Activated CD8-positive, alpha-beta memory T cell treated with anti-CD3 and anti-CD28 coated beads, Interleukin-2, amount 10 ng/mL, durations not matched to agents 7 days and 5 days (primary cell): Measurements from ENCODE around the gene BHMT2. TPM values are rescaled to one million over a fixed set of nuclear protein-coding genes. Genes with fewer than 3 reads are reported as not detected.

Experiments
- ATAC-seq: fragments of 150-1000 bp; cut with Tn5 transposase; one replicate; pipeline ENCODE4 v1.10.0; 2021; ENCODE audit warnings: moderate library complexity
- CTCF ChIA-PET: fragments of 350-600 bp; sonication (Branson Sonifier 250); formaldehyde crosslinking; loops from one replicate; lab custom pipeline; 2021; ENCODE audit warnings: antibody characterized with exemption; lab: Charles Lee
- DNase-seq: peaks from one replicate; pipeline ENCODE4 v3.0.0-alpha.2; 2020
- H3K27ac Mint-ChIP-seq: one replicate; pipeline ENCODE4 v1.8.0; 2021; ENCODE audit warnings: mild to moderate bottlenecking, mixed read lengths
- H3K27me3 Mint-ChIP-seq: one replicate; pipeline ENCODE4 v1.8.0; 2021; ENCODE audit warnings: mixed read lengths
- H3K36me3 Mint-ChIP-seq: one replicate; pipeline ENCODE4 v1.8.0; 2021; ENCODE audit warnings: mild to moderate bottlenecking, mixed read lengths
- H3K4me1 Mint-ChIP-seq: one replicate; pipeline ENCODE4 v1.8.0; 2021; ENCODE audit warnings: mixed read lengths
- H3K4me3 Mint-ChIP-seq: one replicate; pipeline ENCODE4 v1.8.0; 2021; ENCODE audit warnings: mild to moderate bottlenecking, moderate library complexity, mixed read lengths
- H3K9me3 Mint-ChIP-seq: one replicate; pipeline ENCODE4 v1.8.0; 2022; ENCODE audit warnings: low read depth, mixed read lengths
- total RNA-seq, 2 experiments: library from RNA; stranded (reverse); gene quantifications; one replicate each; pipeline ENCODE4 v1.2.3, GENCODE V29; 2021

BHMT2 gene
- total RNA-seq, 2 experiments from 2014 or later: not detected

DNA sequence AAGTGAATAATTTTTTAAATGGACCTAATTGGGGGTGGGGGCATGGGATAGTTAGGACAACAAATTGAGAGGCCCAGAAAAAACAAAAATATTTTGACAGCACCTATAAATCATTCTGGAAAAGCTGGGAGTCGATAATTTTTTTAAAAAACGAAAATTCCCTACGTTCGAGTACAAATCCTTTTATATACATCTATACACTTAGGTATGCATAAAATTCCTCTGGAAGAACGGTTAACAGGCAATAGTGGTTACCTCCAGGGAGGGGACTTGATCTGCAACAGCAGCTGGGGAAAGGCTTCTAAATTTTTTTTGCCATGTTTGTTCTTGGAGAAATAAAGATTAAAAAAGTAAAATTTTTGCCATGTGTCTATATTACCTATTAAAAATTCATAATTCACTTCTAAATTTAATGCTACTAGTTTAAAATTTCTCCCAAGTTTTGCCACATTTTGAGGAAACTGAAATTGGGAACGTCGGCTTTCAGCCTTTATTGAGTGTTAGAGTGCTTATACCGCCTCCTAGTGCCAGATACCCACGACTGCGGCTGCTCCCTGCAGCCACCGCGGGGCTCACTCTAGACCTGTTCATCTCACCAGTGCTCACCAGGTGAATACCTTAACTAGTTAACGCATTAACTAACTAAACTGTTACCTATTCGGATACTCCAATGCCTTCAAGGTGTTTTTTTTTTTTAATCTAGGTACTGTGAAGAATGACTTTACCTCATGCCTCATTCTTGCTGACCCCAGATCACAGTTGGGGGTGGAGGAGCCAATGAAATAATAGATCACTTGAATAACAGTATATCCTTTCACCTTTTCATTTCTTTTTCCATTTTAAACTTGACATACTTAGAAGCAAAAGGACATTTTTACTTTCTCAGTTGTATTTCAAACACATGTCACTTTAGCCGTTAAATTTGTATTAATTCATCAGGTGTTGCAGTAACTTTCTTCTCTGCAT is 40.2 kb downstream of the BHMT2 start:
- no peaks in the 10 kb centered on the region for H3K9me3 Mint-ChIP-seq
- H3K4me3 Mint-ChIP-seq: no peak overlapping the region
- H3K27ac Mint-ChIP-seq: no peak overlapping the region
- H3K36me3 Mint-ChIP-seq: no peaks in the 10 kb centered on the region
- DNase-seq: peak; percentile 50
- CTCF ChIA-PET: interaction anchor here (0.8 to 2.1 kb wide), 4 partner anchors 23 to 86 kb away, joined by 3 to 14 read pairs (median 3); no protein-coding TSS in a partner anchor
- ATAC-seq: no peak
- H3K4me1 Mint-ChIP-seq: peaks cover 6% of the 10 kb centered on the region
- H3K27me3 Mint-ChIP-seq: peaks cover 89% of the 10 kb centered on the region

DNA sequence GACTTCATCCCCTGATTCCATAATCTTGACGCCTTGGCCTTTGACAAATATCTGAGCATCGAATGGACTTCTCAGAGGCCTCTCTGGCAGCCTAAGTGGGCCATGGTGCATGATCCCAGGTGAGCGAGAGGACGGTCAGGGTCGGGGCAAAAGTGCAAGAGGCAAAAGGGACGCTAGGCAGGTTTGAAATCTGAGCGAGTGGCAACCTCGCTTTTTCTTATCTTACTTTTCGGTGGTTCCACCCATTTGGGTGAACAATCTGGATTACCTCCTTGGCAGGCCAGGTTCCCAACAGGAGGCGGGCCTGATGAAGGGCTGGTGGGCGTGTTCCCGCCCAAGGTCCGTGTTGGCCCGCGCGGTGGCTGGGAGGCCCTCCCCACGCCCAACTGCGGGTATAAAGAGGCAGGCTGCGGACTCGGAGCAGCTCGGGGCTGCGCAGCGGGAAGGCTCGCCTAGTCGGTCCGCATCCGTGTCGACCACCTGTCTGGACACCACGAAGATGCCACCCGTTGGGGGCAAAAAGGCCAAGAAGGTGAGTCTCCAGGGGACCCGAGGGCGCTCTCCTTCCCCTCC is 41.9 kb downstream of the BHMT2 start, which contains the start of gene BHMT:
TSS of gene BHMT (plus strand) at position 423 of the 573 bp plus-strand sequence. CDS start at position 500, 77 bp downstream.
- no peak for DNase-seq
- H3K4me3 Mint-ChIP-seq: no peak within 1 kb of the TSS
- H3K27ac Mint-ChIP-seq: no peak within 1 kb of the TSS
- H3K27me3 Mint-ChIP-seq: peaks cover 86% of the 10 kb centered on the region
- CTCF ChIA-PET: no interaction called here
- H3K9me3 Mint-ChIP-seq: no peaks in the 10 kb centered on the region
- no peak for ATAC-seq
- H3K36me3 Mint-ChIP-seq: no peaks in the 10 kb centered on the region
- H3K4me1 Mint-ChIP-seq: peaks cover 6% of the 10 kb centered on the region

DNA sequence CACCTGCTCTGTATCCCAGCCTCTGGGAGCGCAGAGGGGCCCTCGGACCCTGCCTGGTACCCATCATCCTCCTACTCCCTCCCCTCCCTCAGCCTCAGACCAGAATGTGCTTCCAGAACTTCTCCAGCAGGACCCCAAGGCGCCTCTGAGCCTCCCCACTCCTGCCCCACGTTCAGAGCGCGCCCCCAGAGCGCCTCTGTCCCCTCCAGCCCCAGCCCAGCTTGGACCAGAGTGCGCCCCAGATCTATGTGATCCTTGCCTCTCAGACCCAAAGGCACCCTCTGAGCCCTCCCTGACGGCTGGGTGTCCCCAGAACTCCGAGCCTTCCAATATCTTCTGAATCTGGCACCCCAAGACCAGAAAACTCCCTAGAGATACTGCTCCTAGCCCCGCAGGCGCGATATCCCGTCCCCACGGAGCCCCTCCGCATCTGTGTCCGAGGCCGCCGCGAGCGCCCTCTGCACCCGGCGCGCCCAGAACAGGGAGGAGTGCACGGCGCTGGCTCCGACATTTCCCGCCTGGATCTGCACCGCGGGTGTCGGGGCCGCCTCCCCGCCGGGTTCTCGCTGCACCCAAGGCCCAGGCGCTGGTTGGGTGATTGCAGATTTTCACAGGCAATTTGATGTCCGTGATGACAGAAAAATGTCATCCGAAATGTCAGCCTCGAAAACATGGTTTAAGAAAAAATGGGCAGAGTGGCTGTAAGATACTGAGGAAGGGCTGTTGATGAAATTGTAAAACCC is 42.6 kb downstream of the BHMT2 start:
- peaks cover 3% of the 10 kb centered on the region for H3K4me1 Mint-ChIP-seq
- peaks cover 80% of the 10 kb centered on the region for H3K27me3 Mint-ChIP-seq
- H3K36me3 Mint-ChIP-seq: no peaks in the 10 kb centered on the region
- CTCF ChIA-PET: no interaction called here
- no peak overlapping the region for H3K4me3 Mint-ChIP-seq
- ATAC-seq: no peak
- no peaks in the 10 kb centered on the region for H3K9me3 Mint-ChIP-seq
- DNase-seq: no peak
- no peak overlapping the region for H3K27ac Mint-ChIP-seq

- no peak for DNase-seq
- no peak overlapping the region for H3K4me3 Mint-ChIP-seq
- H3K27me3 Mint-ChIP-seq: peaks cover 74% of the 10 kb centered on the region
- H3K4me1 Mint-ChIP-seq: peaks cover 3% of the 10 kb centered on the region
- CTCF ChIA-PET: no interaction called here
- H3K36me3 Mint-ChIP-seq: no peaks in the 10 kb centered on the region
- H3K27ac Mint-ChIP-seq: no peak overlapping the region
- H3K9me3 Mint-ChIP-seq: no peaks in the 10 kb centered on the region
- ATAC-seq: no peak
Observed at GRCh38 chr5:79112703-79113058, 43.1 kb downstream of the BHMT2 start.

DNA sequence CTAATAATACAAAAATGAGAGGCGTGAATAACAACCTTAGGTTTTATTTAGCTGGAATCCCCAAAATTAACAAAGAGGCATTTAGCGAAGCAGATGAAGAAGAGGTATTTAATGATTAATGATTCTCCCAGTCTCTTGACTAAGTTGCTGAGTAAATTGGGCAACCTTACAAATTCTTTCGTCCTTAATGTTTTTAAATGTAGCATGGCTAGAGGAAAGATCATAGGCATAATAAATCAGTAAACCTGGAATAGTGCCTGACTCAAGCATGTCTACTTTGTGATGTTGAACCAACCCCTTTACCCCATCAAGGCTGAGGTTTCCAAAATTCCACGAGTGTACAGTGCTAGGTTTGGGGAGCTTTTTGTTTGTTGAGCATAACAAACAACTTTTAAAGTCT is 49.9 kb downstream of the BHMT2 start:
- H3K9me3 Mint-ChIP-seq: no peaks in the 10 kb centered on the region
- H3K4me1 Mint-ChIP-seq: no peaks in the 10 kb centered on the region
- no peaks in the 10 kb centered on the region for H3K36me3 Mint-ChIP-seq
- H3K27ac Mint-ChIP-seq: no peak overlapping the region
- ATAC-seq (no peak), DNase-seq (no peak)
- no peak overlapping the region for H3K4me3 Mint-ChIP-seq
- CTCF ChIA-PET: interaction anchor here (4.1 kb wide), 1 partner anchor 13 kb away, joined by 19 read pairs; no protein-coding TSS in a partner anchor
- H3K27me3 Mint-ChIP-seq: peaks cover 20% of the 10 kb centered on the region

DNA sequence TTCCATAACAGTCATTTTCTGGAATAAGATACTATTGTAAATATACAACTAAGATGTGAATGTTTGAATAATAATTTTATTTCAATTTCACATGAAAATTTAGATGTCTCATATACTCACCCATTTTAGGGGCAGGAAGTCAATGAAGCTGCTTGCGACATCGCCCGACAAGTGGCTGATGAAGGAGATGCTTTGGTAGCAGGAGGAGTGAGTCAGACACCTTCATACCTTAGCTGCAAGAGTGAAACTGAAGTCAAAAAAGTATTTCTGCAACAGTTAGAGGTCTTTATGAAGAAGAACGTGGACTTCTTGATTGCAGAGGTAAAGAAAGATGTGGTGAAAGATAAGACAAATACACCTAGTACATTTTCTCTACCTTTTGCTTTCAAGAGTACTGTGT is 50.7 kb downstream of the BHMT2 start:
- no peaks in the 10 kb centered on the region for H3K36me3 Mint-ChIP-seq
- CTCF ChIA-PET: interaction anchor here (4.1 kb wide), 1 partner anchor 13 kb away, joined by 19 read pairs; no protein-coding TSS in a partner anchor

DNA sequence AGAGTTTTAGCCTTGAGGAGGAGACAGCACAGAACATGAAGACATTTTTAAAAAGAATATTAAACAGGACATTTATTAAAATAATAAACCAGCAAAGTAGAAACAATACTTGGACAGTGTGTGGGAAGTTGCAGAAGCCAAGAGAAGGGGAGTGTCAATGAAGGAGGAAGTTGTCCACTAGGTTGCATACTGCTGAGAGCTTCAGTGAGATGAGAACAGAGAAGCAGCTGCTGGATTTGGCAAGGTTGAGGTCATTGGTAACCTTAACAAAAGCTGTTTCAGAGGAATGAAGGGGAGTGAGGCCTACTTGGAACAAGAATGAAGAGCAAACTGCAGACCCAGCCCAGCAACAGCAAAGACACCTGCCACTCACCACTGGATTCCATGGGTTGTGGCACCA is 53.4 kb downstream of the BHMT2 start:
- DNase-seq (no peak), ATAC-seq (no peak)
- Mint-ChIP-seq H3K36me3 (no peaks in the 10 kb centered on the region), H3K27ac (no peak overlapping the region), H3K9me3 (no peaks in the 10 kb centered on the region), H3K4me3 (no peak overlapping the region), H3K27me3 (peaks cover 10% of the 10 kb centered on the region), H3K4me1 (no peaks in the 10 kb centered on the region)
- CTCF ChIA-PET: interaction anchor here (0.9 to 2.1 kb wide), 2 partner anchors 10 to 237 kb away, joined by 3 to 7 read pairs; no protein-coding TSS in a partner anchor

More for the DNA sequence above, 50.7 kb downstream of the BHMT2 start:
- Mint-ChIP-seq H3K9me3 (no peaks in the 10 kb centered on the region), H3K4me1 (no peaks in the 10 kb centered on the region), H3K27ac (no peak overlapping the region), H3K4me3 (no peak overlapping the region), H3K27me3 (peaks cover 15% of the 10 kb centered on the region)
- no peak for ATAC-seq
- DNase-seq: no peak

DNA sequence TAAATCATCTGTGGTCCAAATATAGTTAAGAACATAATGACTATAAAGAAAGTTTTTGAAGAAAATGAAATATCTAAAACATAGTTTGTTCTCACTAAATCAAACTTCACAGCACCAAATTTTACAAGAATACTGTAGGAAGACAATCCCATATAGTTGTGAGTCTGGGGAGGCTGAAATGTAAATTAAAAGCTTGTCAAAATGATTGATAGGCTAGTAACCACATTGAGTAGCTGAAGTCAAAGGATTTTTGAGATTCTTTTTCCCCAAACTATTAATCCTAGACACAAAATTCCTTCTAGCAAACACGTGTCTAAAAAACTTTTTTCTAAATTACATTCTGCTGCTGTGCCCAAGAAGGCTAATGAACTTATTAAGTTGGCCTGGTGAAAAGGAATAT is 55.0 kb downstream of the BHMT2 start:
- peaks cover 7% of the 10 kb centered on the region for H3K27me3 Mint-ChIP-seq
- CTCF ChIA-PET: no interaction called here

GRCh38 chr5:79130781-79131180 is 61.2 kb downstream of the BHMT2 start:
- Mint-ChIP-seq H3K27ac (no peak overlapping the region), H3K4me1 (peaks cover 13% of the 10 kb centered on the region), H3K27me3 (peaks cover 7% of the 10 kb centered on the region), H3K4me3 (no peak overlapping the region), H3K9me3 (no peaks in the 10 kb centered on the region), H3K36me3 (no peaks in the 10 kb centered on the region)
- CTCF ChIA-PET: interaction anchor here (8.5 kb wide), 1 partner anchor 109 kb away, joined by 251 read pairs; no protein-coding TSS in a partner anchor
- ATAC-seq (no peak), DNase-seq (no peak)

More for the DNA sequence above, 55.0 kb downstream of the BHMT2 start:
- Mint-ChIP-seq H3K36me3 (no peaks in the 10 kb centered on the region), H3K4me1 (no peaks in the 10 kb centered on the region), H3K9me3 (no peaks in the 10 kb centered on the region), H3K27ac (no peak overlapping the region), H3K4me3 (no peak overlapping the region)
- ATAC-seq (no peak), DNase-seq (no peak)

DNA sequence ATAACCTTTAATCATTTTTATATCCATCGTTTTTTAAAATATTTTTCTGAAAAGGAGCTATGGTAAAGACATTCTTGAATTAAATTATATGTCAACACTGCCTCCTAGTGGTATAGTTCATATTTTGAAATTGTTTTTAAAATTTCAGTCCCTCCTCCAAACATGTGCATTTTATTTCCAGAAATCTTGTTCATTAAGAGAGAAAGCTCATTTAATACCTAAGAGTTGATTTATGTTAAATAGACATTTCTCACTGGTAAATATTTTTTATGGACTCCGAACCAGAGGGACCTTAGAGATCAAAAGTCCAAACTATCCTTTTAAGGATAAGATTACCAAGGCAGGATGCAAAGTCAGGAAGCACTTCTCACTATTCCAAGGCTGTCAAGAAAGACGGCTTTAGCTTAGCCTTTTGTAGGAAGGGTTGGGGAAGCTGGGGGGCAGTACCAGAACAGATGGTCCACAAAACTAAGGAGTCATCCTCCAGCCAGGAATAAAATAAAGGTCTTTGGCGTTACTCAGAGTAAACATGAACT is 63.6 kb downstream of the BHMT2 start:
- H3K9me3 Mint-ChIP-seq: no peaks in the 10 kb centered on the region
- DNase-seq (no peak), ATAC-seq (no peak)
- H3K27me3 Mint-ChIP-seq: peaks cover 3% of the 10 kb centered on the region
- peaks cover 13% of the 10 kb centered on the region for H3K4me1 Mint-ChIP-seq
- no peak overlapping the region for H3K27ac Mint-ChIP-seq
- H3K4me3 Mint-ChIP-seq: peak overlapping the region; percentile 33
- CTCF ChIA-PET: interaction anchor here (0.6 to 8.5 kb wide), 55 partner anchors 10 to 1348 kb away, joined by 3 to 251 read pairs (median 4); partner anchors contain the start of gene ARSB
- no peaks in the 10 kb centered on the region for H3K36me3 Mint-ChIP-seq

DNA sequence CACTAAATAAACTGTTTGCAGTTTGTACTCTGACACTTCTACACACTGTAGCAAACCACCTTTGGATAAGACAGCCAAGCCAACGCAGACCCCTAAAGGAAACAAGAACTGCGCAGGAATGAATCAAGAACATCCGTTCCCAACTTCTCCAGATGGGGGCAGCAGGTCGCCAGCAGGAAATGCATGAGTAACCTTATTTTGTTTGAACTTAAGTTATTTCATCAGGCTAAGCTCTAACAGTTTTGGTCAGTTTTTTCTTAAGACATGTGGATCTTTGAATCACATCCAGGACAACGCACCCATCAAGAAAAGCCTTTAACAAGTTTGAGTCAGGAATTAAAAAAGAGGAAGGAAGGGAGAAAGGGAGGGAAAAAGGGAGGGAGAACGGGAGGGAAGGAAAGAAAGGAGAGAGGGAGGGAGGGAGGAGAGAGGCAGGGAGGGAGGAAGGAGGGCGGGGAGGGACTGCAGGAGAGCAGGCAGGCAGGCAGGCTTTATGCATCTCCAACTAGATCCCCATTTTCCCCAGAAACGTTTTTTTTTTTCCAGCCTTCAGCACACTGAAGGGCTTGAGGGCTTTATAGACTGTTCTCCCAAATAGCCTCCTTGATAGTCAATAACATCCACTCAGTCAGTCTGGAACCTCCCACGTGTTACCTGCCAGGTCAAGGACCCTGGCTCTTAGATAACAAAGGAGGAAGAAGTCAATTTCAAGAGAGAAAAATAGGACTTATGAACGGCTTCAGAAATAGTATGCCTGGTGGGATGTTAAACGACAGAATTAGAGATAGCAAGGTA is 64.3 kb downstream of the BHMT2 start:
- H3K9me3 Mint-ChIP-seq: no peaks in the 10 kb centered on the region
- ATAC-seq (peak; percentile 80), DNase-seq (peak; percentile 80)
- no peaks in the 10 kb centered on the region for H3K36me3 Mint-ChIP-seq
- CTCF ChIA-PET: interaction anchor here (0.6 to 8.5 kb wide), 43 partner anchors 9 to 950 kb away, joined by 3 to 251 read pairs (median 4); partner anchors contain the start of gene ARSB
- peak overlapping the region; percentile 33 for H3K4me3 Mint-ChIP-seq
- peaks cover 13% of the 10 kb centered on the region for H3K4me1 Mint-ChIP-seq
- H3K27ac Mint-ChIP-seq: peak overlapping the region; percentile 80
- H3K27me3 Mint-ChIP-seq: peaks cover 3% of the 10 kb centered on the region
